ENCODE data around the gene ST3GAL3. TPM values are rescaled to one million over a fixed set of nuclear protein-coding genes. Genes with fewer than 3 reads are reported as not detected.

ST3GAL3 gene
- total RNA-seq, 2 donors from 2014 or later = 15.5 to 20.6 TPM

- no peaks in the 10 kb centered on the region for H3K4me1 ChIP-seq
- no peak for DNase-seq (ENCODE audit: low spot score)
These were observed 212.6 kb downstream of the ST3GAL3 start for GRCh38 chr1:43919906-43920305.

GRCh38 chr1:43921022-43921421 is 213.7 kb downstream of the ST3GAL3 start:
- Histone ChIP-seq H3K9me3 (no peaks in the 10 kb centered on the region), H3K4me1 (no peaks in the 10 kb centered on the region), H3K36me3 (no peaks in the 10 kb centered on the region), H3K27me3 (no peaks in the 10 kb centered on the region), H3K4me3 (no peak overlapping the region), H3K27ac (no peak overlapping the region)
- no peak for DNase-seq (ENCODE audit: low spot score)
- no peak for TF ChIP-seq CTCF (IDR thresholded peaks at IDR 0.05)

More at GRCh38 chr1:43919906-43920305, 212.6 kb downstream of the ST3GAL3 start:
- no peaks in the 10 kb centered on the region for H3K27me3 ChIP-seq
- H3K9me3 ChIP-seq = no peaks in the 10 kb centered on the region
- no peak overlapping the region for H3K27ac ChIP-seq
- TF ChIP-seq CTCF (IDR thresholded peaks at IDR 0.05) = no peak
- H3K4me3 ChIP-seq = no peak overlapping the region
- H3K36me3 ChIP-seq = no peaks in the 10 kb centered on the region

- Histone ChIP-seq H3K27me3 (no peaks in the 10 kb centered on the region), H3K36me3 (no peaks in the 10 kb centered on the region), H3K9me3 (no peaks in the 10 kb centered on the region), H3K4me3 (no peak overlapping the region), H3K4me1 (no peaks in the 10 kb centered on the region), H3K27ac (no peak overlapping the region)
- no peak for DNase-seq (ENCODE audit: low spot score)
- no peak for TF ChIP-seq CTCF (IDR thresholded peaks at IDR 0.05)
These were observed 217.2 kb downstream of the ST3GAL3 start for GRCh38 chr1:43924516-43924915.

- Histone ChIP-seq H3K36me3 (no peaks in the 10 kb centered on the region), H3K27me3 (no peaks in the 10 kb centered on the region), H3K9me3 (no peaks in the 10 kb centered on the region), H3K4me1 (no peaks in the 10 kb centered on the region), H3K4me3 (no peak overlapping the region), H3K27ac (no peak overlapping the region)
- no peak for TF ChIP-seq CTCF (IDR thresholded peaks at IDR 0.05)
- DNase-seq (ENCODE audit: low spot score) = no peak
These were observed 218.5 kb downstream of the ST3GAL3 start for GRCh38 chr1:43925846-43926245.

GRCh38 chr1:43930168-43930948 is 223.0 kb downstream of the ST3GAL3 start:
- no peak for DNase-seq (ENCODE audit: low spot score)
- Histone ChIP-seq H3K36me3 (no peaks in the 10 kb centered on the region), H3K4me3 (no peak overlapping the region), H3K27me3 (peaks cover 0 to 3% of the 10 kb centered on the region in 2 donors), H3K27ac (no peak overlapping the region), H3K9me3 (no peaks in the 10 kb centered on the region), H3K4me1 (peaks cover 0 to 21% of the 10 kb centered on the region in 2 donors)
- peak; percentile 18 to 32 for TF ChIP-seq CTCF (IDR thresholded peaks at IDR 0.05)

GRCh38 chr1:43930949-43931275 is 223.6 kb downstream of the ST3GAL3 start:
- no peaks in the 10 kb centered on the region for H3K36me3 ChIP-seq
- no peak for DNase-seq (ENCODE audit: low spot score)
- H3K4me3 ChIP-seq = no peak overlapping the region
- no peak for TF ChIP-seq CTCF (IDR thresholded peaks at IDR 0.05)
- H3K27ac ChIP-seq = no peak overlapping the region
- H3K9me3 ChIP-seq = no peaks in the 10 kb centered on the region
- H3K27me3 ChIP-seq = peaks cover 0 to 3% of the 10 kb centered on the region in 2 donors
- peaks cover 0 to 23% of the 10 kb centered on the region in 2 donors for H3K4me1 ChIP-seq

Data from right atrium auricular region (tissue), 2 donors.